OCI-LY3 (cell line): Measurements from ENCODE around the gene PRXL2B.

Experiments
- H2AFZ ChIP-seq: fragments of 200-600, 300-600 bp; shearing (Covaris generic); 2 replicates; pipeline ENCODE4 v1.6.0; 2014; ENCODE audit warnings: antibody characterized with exemption, low read depth, low read length
- H3K27ac ChIP-seq: fragments of 200-600, 300-600 bp; sonication (generic); 2 replicates; pipeline ENCODE4 v1.5.1; 2014; ENCODE audit warnings: mild to moderate bottlenecking, low read length, moderate library complexity, mixed read lengths
- H3K27me3 ChIP-seq: fragments of 200-600, 300-600 bp; sonication (generic); 2 replicates; pipeline ENCODE4 v1.6.1; 2014; ENCODE audit warnings: low read depth, low read length, mixed read lengths
- H3K36me3 ChIP-seq: fragments of 200-600, 300-600 bp; sonication (generic); replicated peaks from 2 replicates; pipeline ENCODE3; 2014; ENCODE audit warnings: low read depth, low read length, mixed read lengths
- H3K4me1 ChIP-seq: fragments of 300-600, 200-600 bp; sonication (generic); 2 replicates; pipeline ENCODE4 v1.6.1; 2014; ENCODE audit warnings: low read length, mixed read lengths
- H3K4me2 ChIP-seq: fragments of 200-600, 300-600 bp; sonication (generic); 2 replicates; pipeline ENCODE4 v1.6.1; 2014; ENCODE audit warnings: low read length, mixed read lengths
- H3K4me3 ChIP-seq: fragments of 300-600, 200-600 bp; sonication (generic); 2 replicates; pipeline ENCODE4 v1.5.1; 2014; ENCODE audit warnings: antibody characterized with exemption, mild to moderate bottlenecking, low read length, moderate library complexity
- H3K79me2 ChIP-seq: fragments of 300-600, 200-600 bp; shearing (Covaris generic); 2 replicates; pipeline ENCODE4 v1.6.1; 2014; ENCODE audit warnings: mild to moderate bottlenecking, low read length, mixed read lengths
- H3K9ac ChIP-seq: fragments of 300-600, 200-600 bp; shearing (Covaris generic); 2 replicates; pipeline ENCODE4 v1.6.0; 2014; ENCODE audit warnings: mild to moderate bottlenecking, low read length, moderate library complexity
- H3K9me3 ChIP-seq: fragments of 200-600, 300-600 bp; shearing (Covaris generic); 2 replicates; pipeline ENCODE4 v1.6.1; 2014; ENCODE audit warnings: low read length, mixed read lengths; ENCODE audit not compliant: insufficient read depth
- H4K20me1 ChIP-seq: fragments of 200-600, 300-600 bp; sonication (generic); 2 replicates; pipeline ENCODE4 v1.6.1; 2016; ENCODE audit warnings: low read length, mixed read lengths; ENCODE audit not compliant: insufficient read depth
- CTCF ChIP-seq: fragments of 200-600, 300-600 bp; sonication (generic); IDR thresholded peaks from 2 replicates; pipeline ENCODE4 v1.5.1; 2014; ENCODE audit warnings: antibody characterized with exemption, low read length, low read depth
- EZH2phosphoT487 ChIP-seq: fragments of 200-600 bp; shearing (Covaris generic); IDR thresholded peaks from 2 replicates; pipeline ENCODE4 v1.6.1; 2018; ENCODE audit warnings: antibody characterized with exemption, mixed run types, low read depth

Gene PRXL2B

GRCh38 chr1:2632561-2633361 lies 46.2 kb downstream of the PRXL2B start, which contains the start of gene MMEL1:
Gene MMEL1, minus strand, starts transcription at chr1:2633016. Its CDS starts 3,532 bp downstream, at chr1:2629484.
- Histone ChIP-seq H3K4me3 (no peak within 1 kb of the TSS), H3K9ac (no peak within 1 kb of the TSS), H3K4me1 (no peaks in the 10 kb centered on the region), H2AFZ (no peak within 1 kb of the TSS), H3K79me2 (no peaks in the 10 kb centered on the region), H3K27ac (no peak within 1 kb of the TSS), H3K4me2 (no peak within 1 kb of the TSS), H4K20me1 (no peaks in the 10 kb centered on the region), H3K27me3 (no peaks in the 10 kb centered on the region), H3K36me3 (no peaks in the 10 kb centered on the region), H3K9me3 (peaks cover 11% of the 10 kb centered on the region; the same call in 1 of the 2 replicates)
- no peak for TF ChIP-seq CTCF
- no peak for TF ChIP-seq EZH2phosphoT487

- no peak overlapping the region for H3K9ac ChIP-seq
- H3K79me2 ChIP-seq, result no peaks in the 10 kb centered on the region
- no peak overlapping the region for H3K4me3 ChIP-seq
- peaks cover 11% of the 10 kb centered on the region; the same call in 1 of the 2 replicates for H3K9me3 ChIP-seq
- no peak overlapping the region for H2AFZ ChIP-seq
- no peak for TF ChIP-seq CTCF
- no peak for TF ChIP-seq EZH2phosphoT487
- no peaks in the 10 kb centered on the region for H4K20me1 ChIP-seq
- H3K4me1 ChIP-seq, result no peaks in the 10 kb centered on the region
- no peak overlapping the region for H3K27ac ChIP-seq
- H3K27me3 ChIP-seq, result no peaks in the 10 kb centered on the region
- no peaks in the 10 kb centered on the region for H3K36me3 ChIP-seq
- no peak overlapping the region for H3K4me2 ChIP-seq
Measured at GRCh38 chr1:2633366-2633935, 46.9 kb downstream of the PRXL2B start.

- Histone ChIP-seq H3K27me3 (no peaks in the 10 kb centered on the region), H3K27ac (no peak overlapping the region)
Measured at GRCh38 chr1:2633936-2634491, 47.4 kb downstream of the PRXL2B start.

More at GRCh38 chr1:2633936-2634491, 47.4 kb downstream of the PRXL2B start:
- Histone ChIP-seq H3K4me1 (no peaks in the 10 kb centered on the region), H3K4me3 (no peak overlapping the region), H3K9me3 (peaks cover 11% of the 10 kb centered on the region; the same call in 1 of the 2 replicates), H3K9ac (no peak overlapping the region), H3K4me2 (no peak overlapping the region), H3K79me2 (no peaks in the 10 kb centered on the region), H3K36me3 (no peaks in the 10 kb centered on the region), H2AFZ (no peak overlapping the region), H4K20me1 (no peaks in the 10 kb centered on the region)
- no peak for TF ChIP-seq CTCF
- TF ChIP-seq EZH2phosphoT487, result no peak
